T-helper 1 cell treated with Interleukin-12 subunit alpha and Interleukin-12 subunit beta and Interleukin-4 antibody, amounts not matched to agents 30 ng/mL and 1 ng/mL, for 36 hours (primary cell): ENCODE measurements around the gene HMG20B. TPM values are rescaled to one million over a fixed set of nuclear protein-coding genes. Genes with fewer than 3 reads are reported as not detected.

Experiments used
- intact Hi-C: fragments of 100-400 bp; cut with micrococcal nuclease; formaldehyde crosslinking; loops from one replicate; pipeline ENCODE4 v1.15.1; 2024
- total RNA-seq: library from RNA; stranded (reverse); gene quantifications from 2 replicates; pipeline ENCODE4 v1.2.3, GENCODE V29; 2022

The HMG20B gene
- total RNA-seq, 1 donor from 2014 or later, result 44.3 TPM

- intact Hi-C loops, result no loop called here
Observed at GRCh38 chr19:3537101-3537437, 35.7 kb upstream of the HMG20B start.

GRCh38 chr19:3537438-3538240 is 35.1 kb upstream of the HMG20B start:
- intact Hi-C loops, result no loop called here

- intact Hi-C loops, result no loop called here
Observed at GRCh38 chr19:3538258-3538929, 34.4 kb upstream of the HMG20B start.

- intact Hi-C loops, result no loop called here
Observed at GRCh38 chr19:3538965-3539755, 33.6 kb upstream of the HMG20B start, which contains the start of gene TEKTIP1. Gene TEKTIP1, plus strand, starts transcription at chr19:3539174. Its CDS starts 4 bp downstream, at chr19:3539178.

GRCh38 chr19:3539756-3540118 is 33.0 kb upstream of the HMG20B start:
- intact Hi-C loops, result no loop called here

- intact Hi-C loops, result loop anchor here (2.0 kb wide), 1 partner anchor 75 kb away; no protein-coding TSS in a partner anchor
Observed at GRCh38 chr19:3543150-3544057, 29.3 kb upstream of the HMG20B start.

GRCh38 chr19:3544058-3544376 is 28.7 kb upstream of the HMG20B start:
- intact Hi-C loops, result loop anchor here (2.0 kb wide), 1 partner anchor 75 kb away; no protein-coding TSS in a partner anchor

- intact Hi-C loops, result loop anchor here (2.0 to 5.0 kb wide), 3 partner anchors 37 to 162 kb away; partner anchors contain the start of gene TJP3
Observed at GRCh38 chr19:3544742-3545668, 27.7 kb upstream of the HMG20B start.

- intact Hi-C loops, result loop anchor here (2.0 to 5.0 kb wide), 3 partner anchors 37 to 162 kb away; partner anchors contain the start of gene TJP3
Observed at GRCh38 chr19:3545669-3546034, 27.1 kb upstream of the HMG20B start.

- intact Hi-C loops, result loop anchor here (5.0 kb wide), 2 partner anchors 36 to 161 kb away; partner anchors contain the start of gene TJP3
Observed at GRCh38 chr19:3546119-3546518, 26.6 kb upstream of the HMG20B start.

- intact Hi-C loops, result loop anchor here (5.0 kb wide), 2 partner anchors 35 to 160 kb away; partner anchors contain the start of gene TJP3
Observed at GRCh38 chr19:3547301-3547731, 25.4 kb upstream of the HMG20B start.

GRCh38 chr19:3547767-3548282 is 24.9 kb upstream of the HMG20B start:
- intact Hi-C loops, result loop anchor here (5.0 kb wide), 2 partner anchors 34 to 159 kb away; partner anchors contain the start of gene TJP3

GRCh38 chr19:3548606-3549005 is 24.1 kb upstream of the HMG20B start:
- intact Hi-C loops, result loop anchor here (5.0 kb wide), 2 partner anchors 34 to 159 kb away; partner anchors contain the start of gene TJP3

GRCh38 chr19:3549816-3550215 is 22.9 kb upstream of the HMG20B start:
- intact Hi-C loops, result loop anchor here (5.0 kb wide), 2 partner anchors 32 to 157 kb away; partner anchors contain the start of gene TJP3

- intact Hi-C loops, result no loop called here
Observed at GRCh38 chr19:3550947-3551791, 21.6 kb upstream of the HMG20B start.

GRCh38 chr19:3551792-3552095 is 21.0 kb upstream of the HMG20B start:
- intact Hi-C loops, result no loop called here

GRCh38 chr19:3554254-3555083 is 18.3 kb upstream of the HMG20B start:
- intact Hi-C loops, result loop anchor here (2.0 to 5.0 kb wide), 3 partner anchors 76 to 693 kb away; partner anchors contain the start of genes EEF2 and YJU2
